Measurements from ENCODE around the gene CRY2.

DNA sequence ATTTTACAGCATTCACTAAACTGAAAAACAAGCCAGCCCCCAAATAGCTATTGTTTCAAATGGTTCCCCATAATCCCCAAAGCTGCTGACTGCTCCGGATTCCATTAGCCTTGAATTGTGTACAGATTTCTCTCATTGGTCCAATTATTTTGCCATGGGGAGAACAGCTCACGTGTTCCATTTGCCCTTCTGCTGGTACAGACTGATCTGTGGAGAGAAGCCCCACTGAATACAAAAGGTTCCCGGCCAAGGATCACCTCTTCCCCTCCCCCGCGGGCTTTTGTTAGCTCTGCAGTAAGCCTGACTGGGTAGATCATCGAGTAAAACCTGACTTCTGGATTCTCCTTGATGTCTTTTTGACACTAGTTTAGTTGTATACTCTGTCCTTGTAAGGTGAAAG lies 29.1 kb downstream of the CRY2 start:
- TF ChIP-seq JUND (IDR thresholded peaks at IDR 0.05) = no peak
- TF ChIP-seq, protein P1, sequence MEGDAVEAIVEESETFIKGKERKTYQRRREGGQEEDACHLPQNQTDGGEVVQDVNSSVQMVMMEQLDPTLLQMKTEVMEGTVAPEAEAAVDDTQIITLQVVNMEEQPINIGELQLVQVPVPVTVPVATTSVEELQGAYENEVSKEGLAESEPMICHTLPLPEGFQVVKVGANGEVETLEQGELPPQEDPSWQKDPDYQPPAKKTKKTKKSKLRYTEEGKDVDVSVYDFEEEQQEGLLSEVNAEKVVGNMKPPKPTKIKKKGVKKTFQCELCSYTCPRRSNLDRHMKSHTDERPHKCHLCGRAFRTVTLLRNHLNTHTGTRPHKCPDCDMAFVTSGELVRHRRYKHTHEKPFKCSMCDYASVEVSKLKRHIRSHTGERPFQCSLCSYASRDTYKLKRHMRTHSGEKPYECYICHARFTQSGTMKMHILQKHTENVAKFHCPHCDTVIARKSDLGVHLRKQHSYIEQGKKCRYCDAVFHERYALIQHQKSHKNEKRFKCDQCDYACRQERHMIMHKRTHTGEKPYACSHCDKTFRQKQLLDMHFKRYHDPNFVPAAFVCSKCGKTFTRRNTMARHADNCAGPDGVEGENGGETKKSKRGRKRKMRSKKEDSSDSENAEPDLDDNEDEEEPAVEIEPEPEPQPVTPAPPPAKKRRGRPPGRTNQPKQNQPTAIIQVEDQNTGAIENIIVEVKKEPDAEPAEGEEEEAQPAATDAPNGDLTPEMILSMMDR (IDR thresholded peaks at IDR 0.05) = no peak
- TF ChIP-seq MXI1 (IDR thresholded peaks at IDR 0.05; ENCODE audit: low read depth, low read length) = no peak
- TF ChIP-seq, protein P2, sequence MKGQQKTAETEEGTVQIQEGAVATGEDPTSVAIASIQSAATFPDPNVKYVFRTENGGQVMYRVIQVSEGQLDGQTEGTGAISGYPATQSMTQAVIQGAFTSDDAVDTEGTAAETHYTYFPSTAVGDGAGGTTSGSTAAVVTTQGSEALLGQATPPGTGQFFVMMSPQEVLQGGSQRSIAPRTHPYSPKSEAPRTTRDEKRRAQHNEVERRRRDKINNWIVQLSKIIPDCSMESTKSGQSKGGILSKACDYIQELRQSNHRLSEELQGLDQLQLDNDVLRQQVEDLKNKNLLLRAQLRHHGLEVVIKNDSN (IDR thresholded peaks at IDR 0.05; ENCODE audit: borderline replicate concordance, low read depth) = no peak
- no peak for TF ChIP-seq SIN3A (IDR thresholded peaks at IDR 0.05; ENCODE audit: borderline replicate concordance, low read depth, low read length)
- TF ChIP-seq, protein P3, sequence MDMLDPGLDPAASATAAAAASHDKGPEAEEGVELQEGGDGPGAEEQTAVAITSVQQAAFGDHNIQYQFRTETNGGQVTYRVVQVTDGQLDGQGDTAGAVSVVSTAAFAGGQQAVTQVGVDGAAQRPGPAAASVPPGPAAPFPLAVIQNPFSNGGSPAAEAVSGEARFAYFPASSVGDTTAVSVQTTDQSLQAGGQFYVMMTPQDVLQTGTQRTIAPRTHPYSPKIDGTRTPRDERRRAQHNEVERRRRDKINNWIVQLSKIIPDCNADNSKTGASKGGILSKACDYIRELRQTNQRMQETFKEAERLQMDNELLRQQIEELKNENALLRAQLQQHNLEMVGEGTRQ (IDR thresholded peaks at IDR 0.05; ENCODE audit: borderline replicate concordance, low read depth, low read length) = no peak
- no peak for TF ChIP-seq SMC3 (IDR thresholded peaks at IDR 0.05; ENCODE audit: low read depth, low read length)
- TF ChIP-seq GATA2 (CRISPR knock-in tag; IDR thresholded peaks at IDR 0.05) = no peak
- TF ChIP-seq TCF12 (IDR thresholded peaks at IDR 0.05) = no peak
- TF ChIP-seq CHD2 (IDR thresholded peaks at IDR 0.05; ENCODE audit: low read length, partially characterized antibody) = no peak
- TF ChIP-seq EP300 (IDR thresholded peaks at IDR 0.05; ENCODE audit: borderline replicate concordance in 1 of 2, low read depth in 1 of 2, low read length in 1 of 2) = no peak
